ENCODE measurements around the gene SCARF1.
A peak's percentile ranks its signal among the peaks of the same experiment; 100 is the strongest.

The SCARF1 gene

GRCh38 chr17:1644493-1645206, 882 bp downstream of the SCARF1 start:
- H3K4me3 ChIP-seq (ENCODE audit: low read length) = no peak overlapping the region
- no peak for TF ChIP-seq CTCF (conservative IDR thresholded peaks at IDR 0.05; ENCODE audit: low read length)
- DNase-seq (ENCODE audit: low read depth) = peak; percentile 29

- no peak for TF ChIP-seq CTCF (conservative IDR thresholded peaks at IDR 0.05; ENCODE audit: low read length)
- DNase-seq (ENCODE audit: low read depth) = peak; percentile 6
- H3K4me3 ChIP-seq (ENCODE audit: low read length) = no peak overlapping the region
Observed at GRCh38 chr17:1643999-1644492, 1.5 kb downstream of the SCARF1 start.

DNA sequence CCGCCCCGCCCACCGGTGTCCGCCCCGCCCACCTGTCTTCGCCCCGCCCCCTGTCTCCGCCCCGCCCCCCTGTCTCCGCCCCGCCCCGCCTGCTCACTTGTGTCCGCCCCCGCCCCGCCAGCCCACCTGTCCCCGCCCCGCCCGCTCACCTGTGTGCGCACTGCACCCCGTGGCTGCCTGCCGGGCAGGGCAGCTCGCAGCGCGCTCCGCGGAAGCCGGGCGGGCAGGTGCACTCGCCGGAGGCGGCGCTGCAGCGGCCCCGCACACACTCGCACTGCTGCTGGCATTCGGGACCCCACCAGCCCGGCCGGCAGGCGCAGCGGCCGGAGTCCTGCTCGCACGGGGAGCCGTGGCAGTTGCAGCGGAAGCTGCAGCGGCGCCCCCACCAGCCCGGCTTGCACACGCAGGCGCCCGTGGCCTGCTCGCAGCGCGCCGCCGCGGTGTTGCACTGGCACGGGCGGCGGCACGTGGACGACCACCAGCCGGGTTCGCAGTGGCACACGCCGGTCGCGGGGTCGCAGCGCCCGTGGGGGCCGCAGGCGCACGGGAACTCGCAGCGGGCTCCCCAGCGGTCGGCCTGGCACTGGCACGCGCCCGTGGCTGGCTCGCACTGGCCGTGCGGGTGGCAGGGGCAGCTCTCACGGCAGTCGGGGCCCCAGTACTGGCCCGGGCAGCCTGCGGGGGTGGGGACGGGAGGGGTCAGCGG, 2.1 kb downstream of the SCARF1 start:
- TF ChIP-seq CTCF (conservative IDR thresholded peaks at IDR 0.05; ENCODE audit: low read length) = no peak
- peak overlapping the region; percentile 20 for H3K4me3 ChIP-seq (ENCODE audit: low read length)
- peak; percentile 8 for DNase-seq (ENCODE audit: low read depth)

GRCh38 chr17:1641065-1641403, 4.5 kb downstream of the SCARF1 start:
- DNase-seq (ENCODE audit: low read depth) = no peak
- no peak overlapping the region for H3K4me3 ChIP-seq (ENCODE audit: low read length)
- no peak for TF ChIP-seq CTCF (conservative IDR thresholded peaks at IDR 0.05; ENCODE audit: low read length)

DNA sequence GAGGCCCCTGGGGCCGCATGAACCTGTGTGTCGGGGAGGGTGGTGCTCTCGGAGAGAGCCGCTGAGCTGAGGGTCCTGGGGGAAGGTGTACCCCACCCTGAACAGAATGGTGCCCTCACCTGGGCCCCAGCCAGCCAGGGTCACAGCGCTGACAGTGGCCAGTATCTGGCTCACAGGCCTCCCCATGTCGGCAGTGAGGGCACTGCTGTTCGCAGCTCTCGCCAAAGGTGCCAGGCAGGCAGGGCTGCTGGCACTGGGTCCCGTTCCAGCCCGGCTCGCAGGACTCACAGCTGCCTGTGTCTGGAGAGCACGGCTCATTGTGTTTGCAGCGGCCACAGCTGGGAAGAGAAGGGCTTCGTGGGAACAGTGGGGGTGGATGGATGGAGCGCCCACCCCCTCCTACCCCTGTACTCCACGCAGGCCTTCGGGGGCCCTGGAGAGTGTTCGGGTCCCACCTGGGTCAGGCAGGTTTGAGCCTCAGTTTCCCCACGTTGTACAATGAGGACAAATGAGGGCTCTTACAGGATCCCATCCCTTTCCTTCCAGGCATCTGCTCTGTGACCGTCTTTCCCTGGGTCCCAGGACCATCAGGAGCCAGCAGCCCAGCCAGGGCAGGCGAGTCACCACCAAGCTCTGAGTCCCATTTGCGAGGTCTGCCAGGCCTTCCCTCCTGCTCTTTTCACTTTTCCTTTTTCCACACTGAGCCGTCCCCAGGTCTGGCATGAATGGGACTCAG, 5.0 kb downstream of the SCARF1 start:
- no peak for TF ChIP-seq CTCF (conservative IDR thresholded peaks at IDR 0.05; ENCODE audit: low read length)
- no peak for DNase-seq (ENCODE audit: low read depth)
- no peak overlapping the region for H3K4me3 ChIP-seq (ENCODE audit: low read length)

- TF ChIP-seq CTCF (conservative IDR thresholded peaks at IDR 0.05; ENCODE audit: low read length) = no peak
- DNase-seq (ENCODE audit: low read depth) = no peak
- H3K4me3 ChIP-seq (ENCODE audit: low read length) = no peak overlapping the region
Observed at GRCh38 chr17:1639549-1640180, 5.9 kb downstream of the SCARF1 start.

All from AG10803 (cell line).